Fibroblast of lung (primary cell): ENCODE measurements around the gene POLQ. TPM values are rescaled to one million over a fixed set of nuclear protein-coding genes. Genes with fewer than 3 reads are reported as not detected.
A peak's percentile ranks its signal among the peaks of the same experiment; 100 is the strongest.

Experiments
- DNase-seq, 2 donors: peaks; one replicate each; pipeline versions ENCODE4 v3.0.0 to v3.0.0-alpha.2; 2010; ENCODE audit warnings: low read depth in 2 of 2
- H2AFZ ChIP-seq: 2 replicates; pipeline ENCODE4 v1.5.1; 2012; ENCODE audit warnings: low read length, control low read depth, inconsistent platforms
- H3K27ac ChIP-seq: 2 replicates; pipeline ENCODE4 v1.5.1; 2011; ENCODE audit warnings: low read length, control low read depth; ENCODE audit not compliant: insufficient read depth
- H3K27me3 ChIP-seq: 2 replicates; pipeline ENCODE4 v1.5.1; 2011; ENCODE audit warnings: mild to moderate bottlenecking, low read length; ENCODE audit not compliant: control insufficient read depth, insufficient read depth
- H3K36me3 ChIP-seq: 2 replicates; pipeline ENCODE4 v1.5.1; 2011; ENCODE audit warnings: low read length; ENCODE audit not compliant: control insufficient read depth, insufficient read depth
- H3K4me1 ChIP-seq: 2 replicates; pipeline ENCODE4 v1.5.1; 2011; ENCODE audit warnings: low read length; ENCODE audit not compliant: control insufficient read depth, insufficient read depth; ENCODE audit errors: extremely low read depth
- H3K4me2 ChIP-seq: 2 replicates; pipeline ENCODE4 v1.5.1; 2011; ENCODE audit warnings: low read length, control low read depth; ENCODE audit not compliant: insufficient read depth; ENCODE audit errors: extremely low read depth
- H3K4me3 ChIP-seq, 4 experiments: fragments of 200-600 bp in 1 of 4; sonication (generic) in 1 of 4; replicated peaks in 1 of 4; 2 replicates each; pipeline ENCODE4 v1.5.1; 2011 to 2016; ENCODE audit warnings: low read length in 4 of 4, low read depth in 3 of 4, mild to moderate bottlenecking in 3 of 4, control low read depth in 2 of 4, inconsistent platforms in 1 of 4, mixed read lengths in 1 of 4; ENCODE audit not compliant: insufficient read depth in 1 of 4; ENCODE audit errors: control extremely low read depth in 1 of 4
- H3K79me2 ChIP-seq: 2 replicates; pipeline ENCODE4 v1.5.1; 2012; ENCODE audit warnings: mild to moderate bottlenecking, low read length, inconsistent platforms; ENCODE audit not compliant: control insufficient read depth, insufficient read depth
- H3K9ac ChIP-seq: 2 replicates; pipeline ENCODE4 v1.5.1; 2011; ENCODE audit warnings: mild to moderate bottlenecking, low read length, control low read depth; ENCODE audit not compliant: insufficient read depth
- H3K9me3 ChIP-seq: 2 replicates; pipeline ENCODE4 v1.5.1; 2012; ENCODE audit warnings: low read depth, low read length; ENCODE audit not compliant: control insufficient read depth, insufficient read depth
- H4K20me1 ChIP-seq: 2 replicates; pipeline ENCODE4 v1.5.1; 2011; ENCODE audit warnings: low read length; ENCODE audit not compliant: control insufficient read depth, insufficient read depth; ENCODE audit errors: extremely low read depth
- CTCF ChIP-seq, 2 donors: IDR thresholded peaks in 1 of 2; conservative IDR thresholded peaks in 1 of 2; 1 replicate in 1 of 2; 2 replicates in 1 of 2; pipeline ENCODE4 v1.5.1; 2011 to 2012; ENCODE audit warnings: low read length in 2 of 2, control low read depth in 1 of 2, inconsistent platforms in 1 of 2, low read depth in 1 of 2, mild to moderate bottlenecking in 1 of 2
- EZH2 ChIP-seq: IDR thresholded peaks from 2 replicates; pipeline ENCODE4 v1.5.1; 2012; ENCODE audit warnings: low read length, control low read depth, mild to moderate bottlenecking; ENCODE audit errors: missing control alignments
- polyA plus RNA-seq, 2 donors: library from polyadenylated mRNA; depleted of rRNA in 1 of 2; stranded (reverse) in 1 of 2; unstranded in 1 of 2; fragments of >200 nt; gene quantifications; 2 replicates each; pipeline ENCODE4 v1.2.1, GENCODE V29; 2011 to 2012; ENCODE audit warnings: missing spikeins in 1 of 2
- total RNA-seq: library from RNA; depleted of rRNA; stranded (reverse); fragments of >200 nt; gene quantifications from 2 replicates; pipeline ENCODE4 v1.2.1, GENCODE V29; 2014

The POLQ gene
- total and polyA plus RNA-seq, 2 donors (not counting 1 experiment from before 2014, with no cell fraction given) = 1.1 to 4.1 TPM

- peak overlapping the region; percentile 80 for H3K4me2 ChIP-seq
- H3K9ac ChIP-seq = peak overlapping the region; percentile 4
- H3K27me3 ChIP-seq = no peaks in the 10 kb centered on the region
- no peak for TF ChIP-seq EZH2
- no peak for TF ChIP-seq CTCF (conservative IDR thresholded peaks at IDR 0.05 in 1 of 2, IDR thresholded peaks at IDR 0.05 in 1 of 2; ENCODE audit: low read depth in 1 of 2, low read length in 2 of 2)
- H3K4me1 ChIP-seq = no peaks in the 10 kb centered on the region
- H3K36me3 ChIP-seq = no peaks in the 10 kb centered on the region
- H4K20me1 ChIP-seq = no peaks in the 10 kb centered on the region
- H2AFZ ChIP-seq = peak overlapping the region; percentile 42
- no peaks in the 10 kb centered on the region for H3K9me3 ChIP-seq
- no peaks in the 10 kb centered on the region for H3K79me2 ChIP-seq
- no peak overlapping the region for H3K27ac ChIP-seq
- DNase-seq = peak in 1 of 2 donors; percentile 30
- peak overlapping the region; percentile 0 to 30 (median 24) for H3K4me3 ChIP-seq
Observed at GRCh38 chr3:121552379-121552778, 6.6 kb upstream of the POLQ start.

- peak in 1 of 2 donors; percentile 18 for DNase-seq
- peak overlapping the region; percentile 67 to 96 (median 76) for H3K4me3 ChIP-seq
- peaks cover 2% of the 10 kb centered on the region for H3K4me1 ChIP-seq
- no peaks in the 10 kb centered on the region for H4K20me1 ChIP-seq
- no peaks in the 10 kb centered on the region for H3K27me3 ChIP-seq
- H2AFZ ChIP-seq = peak overlapping the region; percentile 98
- no peaks in the 10 kb centered on the region for H3K9me3 ChIP-seq
- H3K36me3 ChIP-seq = no peaks in the 10 kb centered on the region
- H3K9ac ChIP-seq = peak overlapping the region; percentile 61
- H3K27ac ChIP-seq = peak overlapping the region; percentile 66
- H3K79me2 ChIP-seq = peaks cover 25% of the 10 kb centered on the region
- no peak for TF ChIP-seq CTCF (conservative IDR thresholded peaks at IDR 0.05 in 1 of 2, IDR thresholded peaks at IDR 0.05 in 1 of 2; ENCODE audit: low read depth in 1 of 2, low read length in 2 of 2)
- TF ChIP-seq EZH2 = no peak
- H3K4me2 ChIP-seq = peak overlapping the region; percentile 100
Observed at GRCh38 chr3:121545049-121545573, 677 bp downstream of the POLQ start.

- Histone ChIP-seq H3K27me3 (no peaks in the 10 kb centered on the region), H3K79me2 (peaks cover 25% of the 10 kb centered on the region), H3K9ac (no peak overlapping the region), H3K9me3 (no peaks in the 10 kb centered on the region), H3K4me3 (no peak overlapping the region), H3K36me3 (no peaks in the 10 kb centered on the region), H2AFZ (no peak overlapping the region), H4K20me1 (no peaks in the 10 kb centered on the region), H3K4me2 (no peak overlapping the region), H3K27ac (no peak overlapping the region), H3K4me1 (peaks cover 2% of the 10 kb centered on the region)
- TF ChIP-seq CTCF (conservative IDR thresholded peaks at IDR 0.05 in 1 of 2, IDR thresholded peaks at IDR 0.05 in 1 of 2; ENCODE audit: low read depth in 1 of 2, low read length in 2 of 2) = no peak
- TF ChIP-seq EZH2 = no peak
- DNase-seq = no peak
Observed at GRCh38 chr3:121542924-121543323, 2.9 kb downstream of the POLQ start.
